Measurements from ENCODE around the gene DLX1.
A peak's percentile ranks its signal among the peaks of the same experiment; 100 is the strongest.
"Not testable (repeated sequence)": the region's sequence is repeated elsewhere in the genome, so short reads cannot be mapped to it uniquely, and the experiment has no call there.

DLX1 gene

DNA sequence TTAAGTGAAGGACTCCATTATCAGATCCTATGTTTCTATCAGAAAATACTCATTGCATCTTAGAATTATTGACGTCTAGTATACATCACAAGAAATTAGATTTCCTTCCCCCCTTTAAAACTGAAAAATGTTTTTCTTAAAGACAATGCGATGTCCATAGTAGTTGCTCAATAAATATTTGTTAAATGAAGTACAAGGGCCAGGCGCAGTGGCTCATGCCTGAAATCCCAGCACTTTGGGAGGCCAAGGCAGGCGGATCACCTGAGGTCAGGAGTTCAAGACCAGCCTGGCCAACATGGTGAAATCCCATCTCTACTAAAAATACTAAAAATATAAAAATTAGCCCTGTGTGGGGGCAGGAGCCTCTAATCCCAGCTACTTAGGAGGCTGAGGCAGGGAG, 17.4 kb upstream of the DLX1 start:
- H3K27me3 ChIP-seq (ENCODE audit: insufficient read depth, low read length); H3K4me1 ChIP-seq (ENCODE audit: insufficient read depth, low read length); H3K9ac ChIP-seq (ENCODE audit: low read depth, low read length); H3K4me3 ChIP-seq (ENCODE audit: low read length); H3K9me3 ChIP-seq (ENCODE audit: insufficient read depth, low read depth, low read length); H3K36me3 ChIP-seq (ENCODE audit: insufficient read depth, low read length); H3K27ac ChIP-seq (ENCODE audit: low read depth, low read length): not testable (repeated sequence)
- 93% methylated on average over 4 of the region's 4 CpGs for WGBS

DNA sequence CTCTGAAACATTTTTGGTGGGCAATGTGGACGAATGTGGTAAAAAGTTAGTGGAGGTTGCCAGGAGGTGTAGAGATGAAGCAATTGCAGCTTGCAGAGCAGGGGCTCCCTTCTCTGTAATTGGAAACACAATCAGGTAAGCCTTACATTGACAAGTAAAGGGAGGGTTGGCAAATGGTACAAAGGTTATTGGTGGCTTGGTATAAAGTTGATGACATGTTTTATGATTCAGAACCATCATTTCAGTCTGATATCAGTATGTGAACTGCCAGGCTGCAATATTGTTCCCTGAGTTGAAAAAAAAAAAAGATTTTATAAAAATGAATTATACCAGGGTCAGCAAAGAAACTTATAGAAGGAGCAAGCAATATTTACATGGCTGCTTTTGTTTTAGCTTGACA, 14.4 kb upstream of the DLX1 start:
- Histone ChIP-seq H3K27ac (ENCODE audit: low read depth, low read length) (no peak overlapping the region), H3K9me3 (ENCODE audit: insufficient read depth, low read depth, low read length) (no peaks in the 10 kb centered on the region), H3K36me3 (ENCODE audit: insufficient read depth, low read length) (no peaks in the 10 kb centered on the region), H3K4me1 (ENCODE audit: insufficient read depth, low read length) (0 out of 2 replicates have a peak, but pooled peaks cover 5% of the 10 kb centered on the region), H3K27me3 (ENCODE audit: insufficient read depth, low read length) (peaks cover 11% of the 10 kb centered on the region; the same call in 1 of the 2 replicates), H3K9ac (ENCODE audit: low read depth, low read length) (no peak overlapping the region), H3K4me3 (ENCODE audit: low read length) (no peak overlapping the region)
- 71% methylated on average over 1 of the region's 1 CpG for WGBS

DNA sequence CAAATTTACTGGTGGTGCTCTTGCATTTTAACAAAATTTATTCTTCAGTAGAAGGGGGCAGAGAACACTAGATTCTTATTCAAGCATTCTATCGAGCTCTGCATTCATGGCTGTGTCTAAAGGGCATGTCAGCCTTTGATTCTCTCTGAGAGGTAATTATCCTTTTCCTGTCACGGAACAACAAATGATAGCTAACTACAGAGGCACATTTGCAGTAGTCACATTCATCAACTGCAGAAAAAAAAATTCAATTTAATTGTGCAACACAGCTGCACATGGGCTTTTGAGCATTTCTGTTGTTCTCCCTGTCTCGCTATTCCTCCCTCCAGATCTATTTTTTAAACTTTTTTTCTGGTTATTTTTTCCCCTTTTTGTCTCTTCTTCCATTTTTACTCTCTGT, 13.0 kb upstream of the DLX1 start:
- 84% methylated on average over 3 of the region's 3 CpGs for WGBS
- Histone ChIP-seq H3K27ac (ENCODE audit: low read depth, low read length) (no peak overlapping the region), H3K4me3 (ENCODE audit: low read length) (no peak overlapping the region), H3K4me1 (ENCODE audit: insufficient read depth, low read length) (0 out of 2 replicates have a peak, but pooled peaks cover 5% of the 10 kb centered on the region), H3K9ac (ENCODE audit: low read depth, low read length) (no peak overlapping the region), H3K36me3 (ENCODE audit: insufficient read depth, low read length) (no peaks in the 10 kb centered on the region), H3K9me3 (ENCODE audit: insufficient read depth, low read depth, low read length) (no peaks in the 10 kb centered on the region), H3K27me3 (ENCODE audit: insufficient read depth, low read length) (peaks cover 25% of the 10 kb centered on the region)

DNA sequence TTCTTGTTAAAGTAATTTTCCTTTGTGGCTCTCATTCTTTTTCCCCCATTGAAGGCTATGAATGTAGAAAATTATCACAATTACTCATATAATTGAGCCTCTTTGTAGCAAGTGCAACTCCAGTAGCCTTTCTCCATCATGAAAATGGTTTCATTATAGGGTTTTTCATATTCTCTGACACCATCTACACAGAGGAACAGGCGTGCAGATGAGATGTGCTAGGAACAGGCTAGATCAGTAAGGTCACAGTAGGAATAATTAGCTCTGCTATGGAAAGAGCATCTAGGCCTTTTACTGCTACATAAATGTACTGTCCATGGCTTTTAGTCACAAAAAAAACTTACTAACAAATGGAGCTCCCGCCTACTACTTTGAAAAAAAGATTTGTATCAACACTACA, 12.6 kb upstream of the DLX1 start:
- no peak overlapping the region for H3K27ac ChIP-seq (ENCODE audit: low read depth, low read length)
- H3K4me3 ChIP-seq (ENCODE audit: low read length) = no peak overlapping the region
- H3K36me3 ChIP-seq (ENCODE audit: insufficient read depth, low read length) = no peaks in the 10 kb centered on the region
- 0 out of 2 replicates have a peak, but pooled peaks cover 5% of the 10 kb centered on the region for H3K4me1 ChIP-seq (ENCODE audit: insufficient read depth, low read length)
- no peak overlapping the region for H3K9ac ChIP-seq (ENCODE audit: low read depth, low read length)
- 94% methylated on average over 1 of the region's 2 CpGs for WGBS
- peaks cover 29% of the 10 kb centered on the region for H3K27me3 ChIP-seq (ENCODE audit: insufficient read depth, low read length)
- no peaks in the 10 kb centered on the region for H3K9me3 ChIP-seq (ENCODE audit: insufficient read depth, low read depth, low read length)

DNA sequence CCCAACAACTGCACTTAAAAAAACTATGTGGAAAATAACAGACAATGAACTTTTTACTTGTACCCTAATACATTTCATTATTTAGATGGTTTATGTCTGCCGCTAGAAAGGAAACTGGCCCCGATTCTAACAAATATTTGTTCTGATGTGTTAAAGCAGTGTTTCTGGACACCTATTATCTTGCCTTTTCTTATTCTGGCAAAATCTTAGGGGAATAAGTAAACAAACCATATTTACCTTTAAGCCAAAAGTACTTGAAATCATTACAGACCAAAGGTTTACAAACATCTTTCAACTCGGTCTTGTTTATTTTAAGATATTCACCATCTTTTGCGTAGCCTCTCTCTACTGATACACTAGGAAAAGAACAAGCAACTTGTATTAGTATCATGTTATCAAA, 11.8 kb upstream of the DLX1 start:
- no peaks in the 10 kb centered on the region for H3K9me3 ChIP-seq (ENCODE audit: insufficient read depth, low read depth, low read length)
- no peak overlapping the region for H3K27ac ChIP-seq (ENCODE audit: low read depth, low read length)
- no peaks in the 10 kb centered on the region for H3K36me3 ChIP-seq (ENCODE audit: insufficient read depth, low read length)
- H3K27me3 ChIP-seq (ENCODE audit: insufficient read depth, low read length) = peaks cover 37% of the 10 kb centered on the region
- H3K4me3 ChIP-seq (ENCODE audit: low read length) = no peak overlapping the region
- WGBS = 88% methylated on average over 2 of the region's 4 CpGs
- no peak overlapping the region for H3K9ac ChIP-seq (ENCODE audit: low read depth, low read length)
- 0 out of 2 replicates have a peak, but pooled peaks cover 5% of the 10 kb centered on the region for H3K4me1 ChIP-seq (ENCODE audit: insufficient read depth, low read length)

DNA sequence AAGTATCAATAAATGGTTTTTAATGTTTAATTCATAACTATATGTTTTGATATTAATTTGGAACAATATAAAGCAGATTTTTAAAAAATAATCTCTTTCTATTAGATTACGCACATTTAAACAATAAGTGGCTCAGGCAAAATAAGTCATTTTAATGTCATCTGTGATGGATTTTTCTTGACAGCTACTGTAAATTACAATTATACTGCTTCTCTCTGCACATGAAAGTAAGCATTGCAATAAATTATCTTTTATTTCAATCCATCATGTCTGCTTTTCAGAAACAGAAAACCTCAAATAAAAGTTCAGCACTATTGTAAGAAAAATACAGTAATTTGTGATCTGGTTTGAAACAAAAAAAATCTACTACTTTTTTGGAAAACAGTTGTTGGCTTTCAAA, 11.1 kb upstream of the DLX1 start:
- peaks cover 44% of the 10 kb centered on the region for H3K27me3 ChIP-seq (ENCODE audit: insufficient read depth, low read length)
- no peak overlapping the region for H3K9ac ChIP-seq (ENCODE audit: low read depth, low read length)
- H3K9me3 ChIP-seq (ENCODE audit: insufficient read depth, low read depth, low read length) = no peaks in the 10 kb centered on the region
- 0 out of 2 replicates have a peak, but pooled peaks cover 6% of the 10 kb centered on the region for H3K4me1 ChIP-seq (ENCODE audit: insufficient read depth, low read length)
- H3K4me3 ChIP-seq (ENCODE audit: low read length) = no peak overlapping the region
- no peaks in the 10 kb centered on the region for H3K36me3 ChIP-seq (ENCODE audit: insufficient read depth, low read length)
- H3K27ac ChIP-seq (ENCODE audit: low read depth, low read length) = no peak overlapping the region
- 100% methylated on average over 1 of the region's 1 CpG for WGBS

DNA sequence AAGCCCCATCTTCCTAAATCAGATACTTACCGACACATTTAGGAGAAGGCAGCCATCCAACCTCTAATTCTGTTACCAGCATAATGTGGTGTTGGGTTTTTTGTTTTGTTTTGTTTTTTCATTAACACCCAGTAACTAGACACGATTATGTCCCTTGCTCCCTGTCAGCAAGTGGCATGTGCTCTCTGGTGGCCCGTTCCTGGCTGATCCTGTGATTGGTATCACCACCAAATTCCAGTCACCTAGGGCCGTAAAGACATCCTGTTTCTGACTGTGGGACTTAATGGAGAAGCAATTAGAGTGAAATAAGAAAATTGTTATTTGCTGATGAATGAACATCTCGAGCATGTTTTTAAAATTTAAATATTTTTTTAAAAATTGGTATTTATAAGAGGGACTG, 5.9 kb upstream of the DLX1 start:
- Histone ChIP-seq H3K4me1 (ENCODE audit: insufficient read depth, low read length) (peaks cover 25% of the 10 kb centered on the region), H3K27me3 (ENCODE audit: insufficient read depth, low read length) (peaks cover 96% of the 10 kb centered on the region), H3K27ac (ENCODE audit: low read depth, low read length) (no peak overlapping the region), H3K9ac (ENCODE audit: low read depth, low read length) (no peak overlapping the region), H3K4me3 (ENCODE audit: low read length) (no peak overlapping the region), H3K9me3 (ENCODE audit: insufficient read depth, low read depth, low read length) (no peaks in the 10 kb centered on the region), H3K36me3 (ENCODE audit: insufficient read depth, low read length) (no peaks in the 10 kb centered on the region)
- 65% methylated on average over 4 of the region's 5 CpGs for WGBS

DNA sequence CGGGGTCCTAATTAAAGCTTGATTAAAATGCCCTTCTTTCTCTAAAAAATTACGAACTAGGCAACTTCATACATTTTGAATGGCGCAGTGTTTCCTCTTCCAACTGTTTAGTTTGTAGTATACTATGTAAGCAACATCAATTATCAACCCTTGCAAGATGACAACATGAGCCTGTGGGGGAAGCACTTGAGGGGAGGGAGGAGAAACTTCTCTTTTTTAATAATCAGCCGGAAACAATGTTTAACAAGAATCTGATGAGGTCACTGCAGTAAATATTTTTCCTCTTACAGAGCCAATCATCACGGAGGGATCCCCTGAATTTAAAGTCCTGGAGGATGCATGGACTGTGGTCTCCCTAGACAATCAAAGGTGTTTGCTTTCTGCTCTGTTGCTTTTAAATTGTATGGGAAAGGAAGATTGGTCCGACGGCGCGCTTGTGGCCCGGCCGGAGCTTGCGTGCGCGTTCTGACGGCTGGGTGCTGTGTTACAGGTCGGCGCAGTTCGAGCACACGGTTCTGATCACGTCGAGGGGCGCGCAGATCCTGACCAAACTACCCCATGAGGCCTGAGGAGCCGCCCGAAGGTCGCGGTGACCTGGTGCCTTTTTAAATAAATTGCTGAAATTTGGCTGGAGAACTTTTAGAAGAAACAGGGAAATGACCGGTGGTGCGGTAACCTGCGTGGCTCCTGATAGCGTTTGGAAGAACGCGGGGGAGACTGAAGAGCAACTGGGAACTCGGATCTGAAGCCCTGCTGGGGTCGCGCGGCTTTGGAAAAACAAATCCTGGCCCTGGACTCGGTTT, 5.3 kb upstream of the DLX1 start:
- peak overlapping the region; percentile 19; the same call in 1 of the 2 replicates for H3K4me3 ChIP-seq (ENCODE audit: low read length)
- H3K27ac ChIP-seq (ENCODE audit: low read depth, low read length) = no peak overlapping the region
- no peaks in the 10 kb centered on the region for H3K9me3 ChIP-seq (ENCODE audit: insufficient read depth, low read depth, low read length)
- peaks cover 100% of the 10 kb centered on the region for H3K27me3 ChIP-seq (ENCODE audit: insufficient read depth, low read length)
- 8% methylated on average over 37 of the region's 38 CpGs for WGBS
- no peaks in the 10 kb centered on the region for H3K36me3 ChIP-seq (ENCODE audit: insufficient read depth, low read length)
- H3K9ac ChIP-seq (ENCODE audit: low read depth, low read length) = no peak overlapping the region
- H3K4me1 ChIP-seq (ENCODE audit: insufficient read depth, low read length) = peaks cover 25% of the 10 kb centered on the region

DNA sequence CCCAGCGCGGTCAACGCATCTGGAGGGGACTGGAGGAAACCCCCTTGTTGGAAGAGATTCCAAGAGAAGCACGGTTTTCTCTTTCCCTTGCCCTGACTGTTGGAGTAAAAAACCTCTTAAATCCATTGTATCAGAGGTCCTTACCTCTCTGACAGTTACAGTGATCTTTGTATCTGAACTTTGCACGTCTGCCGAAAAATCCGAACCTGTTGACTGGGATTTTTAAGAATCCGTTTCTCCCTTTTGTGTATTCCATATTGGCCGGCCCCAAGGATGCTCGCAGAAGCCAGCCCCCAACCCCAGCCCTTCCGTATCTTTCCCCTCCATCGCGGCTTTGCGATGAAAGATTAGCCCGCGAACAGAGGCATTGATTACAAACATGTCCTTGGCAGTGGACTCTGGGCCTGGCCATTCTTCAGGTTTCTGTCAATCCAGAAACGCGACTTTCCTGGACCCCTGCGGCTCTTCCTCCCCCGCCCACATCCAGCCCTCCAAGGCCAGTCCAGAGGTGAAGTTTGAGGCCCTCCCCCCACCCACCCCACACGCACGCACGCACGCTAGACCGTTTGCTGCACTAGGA, 4.6 kb upstream of the DLX1 start:
- WGBS = 2% methylated on average over 25 of the region's 25 CpGs
- Histone ChIP-seq H3K36me3 (ENCODE audit: insufficient read depth, low read length) (no peaks in the 10 kb centered on the region), H3K9me3 (ENCODE audit: insufficient read depth, low read depth, low read length) (no peaks in the 10 kb centered on the region), H3K4me1 (ENCODE audit: insufficient read depth, low read length) (peaks cover 25% of the 10 kb centered on the region), H3K27me3 (ENCODE audit: insufficient read depth, low read length) (peaks cover 100% of the 10 kb centered on the region), H3K4me3 (ENCODE audit: low read length) (peak overlapping the region; percentile 19; the same call in 1 of the 2 replicates), H3K27ac (ENCODE audit: low read depth, low read length) (no peak overlapping the region), H3K9ac (ENCODE audit: low read depth, low read length) (no peak overlapping the region)

DNA sequence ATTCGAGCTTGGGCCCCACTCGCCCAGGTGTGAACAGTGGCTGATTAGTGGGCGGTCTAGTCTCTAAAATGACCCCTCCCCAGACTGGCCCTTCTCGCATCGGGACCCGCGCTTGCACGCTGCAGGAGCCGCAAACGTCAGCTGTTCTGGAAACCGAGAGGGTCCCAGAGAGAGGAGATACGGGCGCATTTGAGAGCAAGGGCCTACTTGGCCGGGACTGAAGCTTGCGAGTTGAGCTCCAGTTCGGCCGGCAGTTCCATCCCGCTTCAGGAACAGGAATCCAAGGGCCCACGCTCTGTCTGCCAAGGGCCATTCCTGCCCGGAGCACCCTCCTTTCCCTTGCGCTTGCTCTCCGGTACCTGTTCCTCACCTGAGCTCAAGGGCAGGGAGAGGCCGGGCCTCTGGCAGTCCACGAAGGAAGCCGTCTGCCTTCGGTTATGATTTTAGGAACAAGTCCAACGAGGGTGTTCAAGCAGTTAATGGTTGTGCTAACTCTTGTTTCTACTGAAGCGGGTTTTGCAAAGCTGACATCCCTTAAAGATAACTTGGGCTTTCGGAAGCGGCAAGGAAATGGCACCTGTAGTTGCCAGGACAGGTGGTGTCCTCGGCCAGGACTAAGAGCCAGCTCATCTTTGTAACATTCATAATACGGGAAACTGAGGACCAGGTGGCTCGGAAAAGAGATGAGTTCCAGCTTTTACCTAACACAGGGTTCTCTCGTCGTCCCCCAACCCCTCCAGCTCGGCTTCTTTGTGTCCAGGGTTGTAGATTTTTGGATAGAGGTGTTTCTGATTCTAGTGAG, 3.9 kb upstream of the DLX1 start:
- H3K27me3 ChIP-seq (ENCODE audit: insufficient read depth, low read length) = peaks cover 100% of the 10 kb centered on the region
- H3K27ac ChIP-seq (ENCODE audit: low read depth, low read length) = no peak overlapping the region
- H3K4me1 ChIP-seq (ENCODE audit: insufficient read depth, low read length) = peaks cover 29% of the 10 kb centered on the region
- H3K9me3 ChIP-seq (ENCODE audit: insufficient read depth, low read depth, low read length) = no peaks in the 10 kb centered on the region
- H3K4me3 ChIP-seq (ENCODE audit: low read length) = no peak overlapping the region
- no peaks in the 10 kb centered on the region for H3K36me3 ChIP-seq (ENCODE audit: insufficient read depth, low read length)
- no peak overlapping the region for H3K9ac ChIP-seq (ENCODE audit: low read depth, low read length)
- WGBS = 6% methylated on average over 34 of the region's 36 CpGs

All from HUES64 (cell line).